ENCODE results near the gene FAM184A. TPM values are rescaled to one million over a fixed set of nuclear protein-coding genes. Genes with fewer than 3 reads are reported as not detected.

The FAM184A gene
- polyA plus RNA-seq, 1 donor (not counting 4 experiments of a cell fraction or from before 2014, with no cell fraction given): 0.20 TPM

DNA sequence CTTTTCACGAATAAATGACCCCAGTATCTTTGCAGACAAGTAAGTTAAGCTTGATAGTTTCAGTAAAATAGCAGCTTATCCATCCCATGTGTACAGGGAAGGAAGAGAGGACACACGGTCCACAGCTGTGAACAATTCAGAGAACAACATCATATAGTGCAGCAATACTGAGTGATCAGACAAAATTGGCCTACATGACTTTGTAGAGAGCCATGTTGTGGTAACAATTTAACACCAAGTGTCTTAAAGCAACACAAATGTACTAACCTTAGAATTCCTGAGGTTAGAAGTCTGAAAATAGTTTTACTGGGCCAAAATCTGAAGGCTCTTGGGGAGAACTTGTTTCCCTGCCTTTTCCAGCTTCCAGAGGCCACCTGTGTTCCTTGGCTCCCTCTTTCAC, 12.5 kb downstream of the FAM184A start:
- FAIRE-seq (no peak), DNase-seq (ENCODE audit: low read depth, low spot score) (no peak)
- Histone ChIP-seq H3K4me1 (ENCODE audit: control insufficient read depth, extremely low read depth, insufficient read depth, low read length) (no peaks in the 10 kb centered on the region), H3K9me3 (ENCODE audit: control insufficient read depth, low read depth, low read length) (no peaks in the 10 kb centered on the region), H3K4me3 (ENCODE audit: control insufficient read depth in 2 of 3, extremely low read depth in 1 of 3, insufficient read depth in 2 of 3, low read depth in 1 of 3, low read length in 3 of 3) (no peak overlapping the region), H3K27ac (ENCODE audit: control insufficient read depth, insufficient read depth, low read length) (no peak overlapping the region), H3K9ac (ENCODE audit: control insufficient read depth, extremely low read depth, insufficient read depth, low read length) (no peak overlapping the region), H3K27me3 (ENCODE audit: control insufficient read depth, extremely low read depth, insufficient read depth, low read length) (no peaks in the 10 kb centered on the region), H4K20me1 (ENCODE audit: control insufficient read depth, extremely low read depth, insufficient read depth, low read length) (no peaks in the 10 kb centered on the region), H3K4me2 (ENCODE audit: control insufficient read depth, extremely low read depth, insufficient read depth, low read depth, low read length) (no peak overlapping the region), H3K79me2 (ENCODE audit: control insufficient read depth, insufficient read depth, low read length) (no peaks in the 10 kb centered on the region), H2AFZ (ENCODE audit: control insufficient read depth, low read length) (no peak overlapping the region), H3K9me1 (ENCODE audit: control insufficient read depth, extremely low read depth, insufficient read depth, low read length) (no peaks in the 10 kb centered on the region), H3K36me3 (ENCODE audit: control insufficient read depth in 2 of 2, extremely low read depth in 1 of 2, insufficient read depth in 2 of 2, low read length in 2 of 2) (no peaks in the 10 kb centered on the region)
- TF ChIP-seq CTCF (optimal IDR thresholded peaks at IDR 0.05 in 1 of 3, IDR thresholded peaks at IDR 0.05 in 1 of 3, conservative IDR thresholded peaks at IDR 0.05 in 1 of 3; ENCODE audit: extremely low read depth in 1 of 3, insufficient read depth in 2 of 3, low read length in 3 of 3) (no peak), EZH2 (IDR thresholded peaks at IDR 0.05; ENCODE audit: low read length) (no peak)
- dilution Hi-C loops (cut with MboI; ENCODE audit: extremely low pct_ligation_motif_present, low sequenced_read_pairs): no loop called here

DNA sequence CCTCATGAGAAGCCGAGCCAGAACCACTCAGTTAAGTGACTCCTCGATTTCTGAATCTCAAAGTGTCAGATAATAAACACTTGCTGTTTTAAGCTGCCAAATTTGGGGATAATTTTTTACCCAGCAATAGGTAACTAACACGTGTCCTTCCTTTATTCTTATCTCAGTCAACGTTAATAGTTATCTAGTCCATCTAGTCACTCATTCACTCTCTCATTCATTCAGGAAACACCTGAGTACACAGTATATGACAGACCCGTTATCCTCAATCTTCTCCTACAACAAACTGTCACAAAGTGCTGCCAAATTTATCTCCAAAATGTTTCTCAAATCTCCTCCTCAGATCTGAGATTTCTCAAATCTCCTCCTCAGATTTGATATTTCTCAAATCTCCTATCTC, 13.1 kb downstream of the FAM184A start:
- FAIRE-seq: no peak
- dilution Hi-C loops (cut with MboI; ENCODE audit: extremely low pct_ligation_motif_present, low sequenced_read_pairs): no loop called here
- Histone ChIP-seq H2AFZ (ENCODE audit: control insufficient read depth, low read length) (no peak overlapping the region), H3K9ac (ENCODE audit: control insufficient read depth, extremely low read depth, insufficient read depth, low read length) (no peak overlapping the region), H3K27ac (ENCODE audit: control insufficient read depth, insufficient read depth, low read length) (no peak overlapping the region), H3K36me3 (ENCODE audit: control insufficient read depth in 2 of 2, extremely low read depth in 1 of 2, insufficient read depth in 2 of 2, low read length in 2 of 2) (no peaks in the 10 kb centered on the region), H3K4me1 (ENCODE audit: control insufficient read depth, extremely low read depth, insufficient read depth, low read length) (no peaks in the 10 kb centered on the region), H3K4me3 (ENCODE audit: control insufficient read depth in 2 of 3, extremely low read depth in 1 of 3, insufficient read depth in 2 of 3, low read depth in 1 of 3, low read length in 3 of 3) (no peak overlapping the region), H3K79me2 (ENCODE audit: control insufficient read depth, insufficient read depth, low read length) (no peaks in the 10 kb centered on the region), H4K20me1 (ENCODE audit: control insufficient read depth, extremely low read depth, insufficient read depth, low read length) (no peaks in the 10 kb centered on the region), H3K4me2 (ENCODE audit: control insufficient read depth, extremely low read depth, insufficient read depth, low read depth, low read length) (no peak overlapping the region), H3K27me3 (ENCODE audit: control insufficient read depth, extremely low read depth, insufficient read depth, low read length) (no peaks in the 10 kb centered on the region), H3K9me1 (ENCODE audit: control insufficient read depth, extremely low read depth, insufficient read depth, low read length) (no peaks in the 10 kb centered on the region), H3K9me3 (ENCODE audit: control insufficient read depth, low read depth, low read length) (no peaks in the 10 kb centered on the region)
- TF ChIP-seq CTCF (optimal IDR thresholded peaks at IDR 0.05 in 1 of 3, IDR thresholded peaks at IDR 0.05 in 1 of 3, conservative IDR thresholded peaks at IDR 0.05 in 1 of 3; ENCODE audit: extremely low read depth in 1 of 3, insufficient read depth in 2 of 3, low read length in 3 of 3) (no peak), EZH2 (IDR thresholded peaks at IDR 0.05; ENCODE audit: low read length) (no peak)
- no peak for DNase-seq (ENCODE audit: low read depth, low spot score)

Data from keratinocyte (primary cell).